Measurements from ENCODE around the gene BRDT. TPM values are rescaled to one million over a fixed set of nuclear protein-coding genes. Genes with fewer than 3 reads are reported as not detected.

Gene BRDT
- total and polyA plus RNA-seq, 2 of the 13 experiments (the other 11 are each of a cell fraction or from before 2014, with no cell fraction given): not detected

- ATAC-seq (peak; percentile 79), DNase-seq (ENCODE audit: low spot score) (peak; percentile 4)
- BruUV-seq (replicated peaks): no TSS peak
- TF ChIP-seq ZNF343 (CRISPR knock-in tag; IDR thresholded peaks at IDR 0.05) (no peak), NFE2L1 (CRISPR knock-in tag; IDR thresholded peaks at IDR 0.05; ENCODE audit: borderline replicate concordance) (no peak), TSC22D2 (CRISPR knock-in tag; IDR thresholded peaks at IDR 0.05; ENCODE audit: borderline replicate concordance) (no peak), ZNF326 (CRISPR knock-in tag; IDR thresholded peaks at IDR 0.05; ENCODE audit: borderline replicate concordance) (no peak), BATF2 (CRISPR knock-in tag; IDR thresholded peaks at IDR 0.05) (no peak), MED8 (CRISPR knock-in tag; IDR thresholded peaks at IDR 0.05; ENCODE audit: insufficient replicate concordance) (no peak), E2F2 (CRISPR knock-in tag; IDR thresholded peaks at IDR 0.05; ENCODE audit: borderline replicate concordance) (no peak), ZNF720 (CRISPR knock-in tag; IDR thresholded peaks at IDR 0.05) (no peak), KAT7 (CRISPR knock-in tag; IDR thresholded peaks at IDR 0.05; ENCODE audit: borderline replicate concordance) (no peak), ZNF547 (CRISPR knock-in tag; IDR thresholded peaks at IDR 0.05) (no peak), ZSCAN12 (CRISPR knock-in tag; IDR thresholded peaks at IDR 0.05) (no peak), SIN3B (IDR thresholded peaks at IDR 0.05; ENCODE audit: low read length) (no peak), MAZ (IDR thresholded peaks at IDR 0.05; ENCODE audit: borderline replicate concordance, low read depth, low read length) (no peak), MAZ (CRISPR knock-in tag; IDR thresholded peaks at IDR 0.05; ENCODE audit: low read depth) (no peak), SMAD3 (CRISPR knock-in tag; IDR thresholded peaks at IDR 0.05) (no peak)
These were observed 20.0 kb upstream of the BRDT start for GRCh38 chr1:91929250-91929649.

More at GRCh38 chr1:91929250-91929649, 20.0 kb upstream of the BRDT start:
- H3K4me2 ChIP-seq (ENCODE audit: low read depth, low read length): peak overlapping the region; percentile 71
- H3K9ac ChIP-seq (ENCODE audit: insufficient read depth, low read depth, low read length): no peak overlapping the region
- POLR2A ChIA-PET: no interaction called here
- H2AFZ ChIP-seq (ENCODE audit: low read length): no peak overlapping the region
- no peak overlapping the region; a peak in 1 of 6 replicates for H3K4me3 ChIP-seq (replicated peaks in 1 of 3; ENCODE audit: insufficient read depth in 1 of 3, low read depth in 2 of 3, low read length in 3 of 3)
- no peaks in the 10 kb centered on the region for H3K9me3 ChIP-seq (ENCODE audit: low read length)
- peaks cover 21% of the 10 kb centered on the region for H3K4me1 ChIP-seq (ENCODE audit: insufficient read depth, low read length)
- no peaks in the 10 kb centered on the region for H3K79me2 ChIP-seq (ENCODE audit: insufficient read depth, low read length)
- in situ Hi-C loops (cut with HindIII; ENCODE audit: extremely low pct_ligation_motif_present, low pct_unique_long_range_greater_than_20kb): loop anchor here (5.0 to 10.0 kb wide), 2 partner anchors 314 to 417 kb away; no protein-coding TSS in a partner anchor
- no peaks in the 10 kb centered on the region for H3K27me3 ChIP-seq (ENCODE audit: control insufficient read depth in 1 of 2, insufficient read depth in 2 of 2, low read length in 2 of 2)
- 1% methylated on average over 2 of the region's 2 CpGs for WGBS (ENCODE audit: low lambda C conversion rate)
- CTCF ChIA-PET (ENCODE audit: low intra/inter-chr PET ratio, low total read pairs): no interaction called here
- peak; percentile 58 for FAIRE-seq
- H4K20me1 ChIP-seq (ENCODE audit: insufficient read depth, low read length): no peaks in the 10 kb centered on the region
- intact Hi-C loops (cut with micrococcal nuclease; ENCODE audit: unreplicated experiment): loop anchor here (5.0 to 10.0 kb wide), 3 partner anchors 192 to 374 kb away; partner anchors contain the start of genes GLMN and RPAP2
- no peak overlapping the region for H3K27ac ChIP-seq (ENCODE audit: extremely low read length, insufficient read depth, low read length)
- no peaks in the 10 kb centered on the region for H3K36me3 ChIP-seq (replicated peaks in 1 of 2; ENCODE audit: control insufficient read depth in 1 of 2, insufficient read depth in 2 of 2, low read length in 2 of 2)

All from HepG2 (cell line).